Sigmoid colon (tissue), 3 donors: ENCODE measurements around the gene PPM1J.

Experiments
- CTCF ChIP-seq, 4 experiments: fragments of 450-650 bp in 3 of 4; fragments of 200-600 bp in 1 of 4; IDR thresholded peaks; one replicate each; pipeline ENCODE4 v1.5.1; 2016 to 2019; ENCODE audit warnings: antibody characterized with exemption in 4 of 4, mild to moderate bottlenecking in 3 of 4, moderate library complexity in 2 of 4
- POLR2A ChIP-seq, 2 donors: fragments of 450-650 bp; IDR thresholded peaks; one replicate each; pipeline ENCODE4 v1.6.1; 2016; ENCODE audit warnings: antibody characterized with exemption in 2 of 2, mild to moderate bottlenecking in 2 of 2, moderate library complexity in 2 of 2

- TF ChIP-seq CTCF (IDR thresholded peaks at IDR 0.05) (no peak), POLR2A (IDR thresholded peaks at IDR 0.05) (no peak)
Observed at GRCh38 chr1:112704391-112704933, 10.7 kb downstream of the PPM1J start.
